ENCODE data around the gene SETBP1.

The SETBP1 gene

GRCh38 chr18:44651478-44651877, 29.2 kb upstream of the SETBP1 start:
- no peaks in the 10 kb centered on the region for H3K9me3 ChIP-seq (ENCODE audit: low read depth, low read length)

GRCh38 chr18:44651918-44652572, 28.6 kb upstream of the SETBP1 start:
- TF ChIP-seq FOXP2 (optimal IDR thresholded peaks at IDR 0.05; ENCODE audit: control extremely low read depth, extremely low read length, insufficient read depth) (no peak), EZH2 (IDR thresholded peaks at IDR 0.05) (no peak), POLR2AphosphoS5 (IDR thresholded peaks at IDR 0.05; ENCODE audit: borderline replicate concordance, low read depth, low read length) (no peak)
- H3K4me3 ChIP-seq = no peak overlapping the region
- no peak for DNase-seq (ENCODE audit: low read depth, low spot score)
- no peak overlapping the region for H3K27ac ChIP-seq
- H3K9ac ChIP-seq (ENCODE audit: insufficient read length) = no peak overlapping the region
- no peaks in the 10 kb centered on the region for H3K36me3 ChIP-seq (ENCODE audit: insufficient read depth, low read length)
- no peaks in the 10 kb centered on the region for H3K9me3 ChIP-seq (ENCODE audit: low read depth, low read length)

More at GRCh38 chr18:44651478-44651877, 29.2 kb upstream of the SETBP1 start:
- Histone ChIP-seq H3K9ac (ENCODE audit: insufficient read length) (no peak overlapping the region), H3K4me3 (no peak overlapping the region), H3K36me3 (ENCODE audit: insufficient read depth, low read length) (no peaks in the 10 kb centered on the region), H3K27ac (no peak overlapping the region)
- DNase-seq (ENCODE audit: low read depth, low spot score) = no peak
- TF ChIP-seq POLR2AphosphoS5 (IDR thresholded peaks at IDR 0.05; ENCODE audit: borderline replicate concordance, low read depth, low read length) (no peak), EZH2 (IDR thresholded peaks at IDR 0.05) (no peak), FOXP2 (optimal IDR thresholded peaks at IDR 0.05; ENCODE audit: control extremely low read depth, extremely low read length, insufficient read depth) (no peak)

DNA sequence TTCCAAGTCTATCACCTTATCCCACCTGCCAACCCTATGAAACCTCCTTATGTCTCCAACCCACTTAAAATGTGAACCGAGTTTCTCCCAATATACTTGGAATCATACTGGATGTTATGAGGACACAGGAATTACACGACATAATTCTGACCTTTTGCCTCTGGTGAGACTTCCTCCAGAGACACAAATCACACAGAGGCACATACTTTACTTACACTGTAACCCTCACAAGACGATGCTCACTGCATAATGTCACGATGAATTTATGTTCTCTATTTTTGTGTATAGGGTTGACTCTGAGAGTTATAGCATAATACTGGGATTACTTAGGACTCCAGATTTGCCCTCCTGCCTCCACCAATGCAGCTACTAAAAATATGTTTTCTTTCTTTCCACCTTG, 28.0 kb upstream of the SETBP1 start:
- H3K9me3 ChIP-seq (ENCODE audit: low read depth, low read length) = no peaks in the 10 kb centered on the region

DNA sequence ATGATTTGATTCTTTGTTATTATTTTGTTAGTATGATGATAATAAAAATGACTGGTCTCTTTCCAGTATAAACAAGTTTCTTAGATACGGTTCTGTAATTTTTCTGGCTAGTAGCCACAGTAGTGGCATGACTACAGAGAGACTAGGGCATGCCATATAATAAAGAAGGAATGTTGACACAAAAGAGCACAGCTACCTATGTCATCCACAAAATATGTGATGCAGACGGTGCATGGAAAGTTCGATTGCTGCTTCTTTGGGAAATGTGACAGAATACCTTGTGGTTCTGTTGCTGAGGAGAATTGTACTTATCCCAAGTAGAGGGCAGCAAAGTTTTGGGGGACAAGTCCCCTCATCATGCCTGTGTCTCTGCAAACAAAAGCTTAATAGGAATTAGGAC, 26.1 kb upstream of the SETBP1 start:
- H3K27ac ChIP-seq = no peak overlapping the region
- no peak for DNase-seq (ENCODE audit: low read depth, low spot score)
- no peak overlapping the region for H3K9ac ChIP-seq (ENCODE audit: insufficient read length)

More for the DNA sequence above, 28.0 kb upstream of the SETBP1 start:
- no peak for TF ChIP-seq FOXP2 (optimal IDR thresholded peaks at IDR 0.05; ENCODE audit: control extremely low read depth, extremely low read length, insufficient read depth)
- no peak for TF ChIP-seq EZH2 (IDR thresholded peaks at IDR 0.05)
- TF ChIP-seq POLR2AphosphoS5 (IDR thresholded peaks at IDR 0.05; ENCODE audit: borderline replicate concordance, low read depth, low read length) = no peak
- Histone ChIP-seq H3K36me3 (ENCODE audit: insufficient read depth, low read length) (no peaks in the 10 kb centered on the region), H3K27ac (no peak overlapping the region), H3K4me3 (no peak overlapping the region), H3K9ac (ENCODE audit: insufficient read length) (no peak overlapping the region)
- no peak for DNase-seq (ENCODE audit: low read depth, low spot score)

DNA sequence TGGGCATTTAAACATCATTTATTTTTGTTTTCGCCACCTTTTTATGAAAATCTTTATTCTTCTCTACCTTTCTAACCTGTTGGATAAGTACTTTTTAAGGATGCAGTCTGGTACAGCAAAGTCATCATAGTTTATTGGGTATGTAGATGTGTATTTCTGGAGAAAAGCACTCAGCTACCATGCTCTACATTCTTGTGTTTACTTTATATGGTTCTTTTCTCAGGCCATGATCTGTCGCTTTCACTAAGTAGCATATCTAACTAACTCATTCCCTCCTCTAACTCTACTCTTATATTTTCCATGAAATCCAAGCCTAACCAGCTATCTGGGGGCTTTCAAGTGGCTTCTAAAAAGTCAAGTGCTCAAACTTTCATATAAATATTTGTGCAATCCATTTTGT, 25.3 kb upstream of the SETBP1 start:
- no peak overlapping the region for H3K4me3 ChIP-seq
- H3K36me3 ChIP-seq (ENCODE audit: insufficient read depth, low read length) = no peaks in the 10 kb centered on the region
- no peak for TF ChIP-seq FOXP2 (optimal IDR thresholded peaks at IDR 0.05; ENCODE audit: control extremely low read depth, extremely low read length, insufficient read depth)
- no peak for TF ChIP-seq EZH2 (IDR thresholded peaks at IDR 0.05)
- TF ChIP-seq POLR2AphosphoS5 (IDR thresholded peaks at IDR 0.05; ENCODE audit: borderline replicate concordance, low read depth, low read length) = no peak
- no peak for DNase-seq (ENCODE audit: low read depth, low spot score)
- no peak overlapping the region for H3K9ac ChIP-seq (ENCODE audit: insufficient read length)
- H3K27ac ChIP-seq = no peak overlapping the region
- no peaks in the 10 kb centered on the region for H3K9me3 ChIP-seq (ENCODE audit: low read depth, low read length)

More for the DNA sequence above, 26.1 kb upstream of the SETBP1 start:
- no peak overlapping the region for H3K4me3 ChIP-seq
- H3K36me3 ChIP-seq (ENCODE audit: insufficient read depth, low read length) = no peaks in the 10 kb centered on the region
- TF ChIP-seq POLR2AphosphoS5 (IDR thresholded peaks at IDR 0.05; ENCODE audit: borderline replicate concordance, low read depth, low read length) (no peak), EZH2 (IDR thresholded peaks at IDR 0.05) (no peak), FOXP2 (optimal IDR thresholded peaks at IDR 0.05; ENCODE audit: control extremely low read depth, extremely low read length, insufficient read depth) (no peak)
- H3K9me3 ChIP-seq (ENCODE audit: low read depth, low read length) = no peaks in the 10 kb centered on the region

DNA sequence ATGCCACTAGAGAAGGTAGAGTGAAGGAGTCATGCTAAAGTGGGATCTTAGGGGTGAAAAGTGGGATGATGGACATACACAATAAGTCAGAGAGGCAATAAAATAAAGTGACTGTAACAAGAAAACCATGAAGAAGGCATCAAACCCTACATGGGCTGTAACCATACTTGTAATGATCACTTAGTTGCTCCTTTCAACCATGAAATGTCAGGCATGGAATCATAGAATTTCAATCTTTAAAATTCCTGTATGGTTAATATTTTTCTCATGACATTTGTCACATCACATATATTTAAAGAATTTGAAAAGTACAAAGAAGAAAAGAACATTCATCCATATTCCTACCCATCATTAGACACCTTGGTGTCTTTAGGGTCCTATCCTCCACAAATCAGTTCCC, 20.9 kb upstream of the SETBP1 start:
- no peaks in the 10 kb centered on the region for H3K9me3 ChIP-seq (ENCODE audit: low read depth, low read length)
- no peak overlapping the region for H3K4me3 ChIP-seq
- TF ChIP-seq EZH2 (IDR thresholded peaks at IDR 0.05) (no peak), POLR2AphosphoS5 (IDR thresholded peaks at IDR 0.05; ENCODE audit: borderline replicate concordance, low read depth, low read length) (no peak), FOXP2 (optimal IDR thresholded peaks at IDR 0.05; ENCODE audit: control extremely low read depth, extremely low read length, insufficient read depth) (no peak)
- H3K27ac ChIP-seq = no peak overlapping the region
- no peaks in the 10 kb centered on the region for H3K36me3 ChIP-seq (ENCODE audit: insufficient read depth, low read length)
- DNase-seq (ENCODE audit: low read depth, low spot score) = no peak
- no peak overlapping the region for H3K9ac ChIP-seq (ENCODE audit: insufficient read length)

DNA sequence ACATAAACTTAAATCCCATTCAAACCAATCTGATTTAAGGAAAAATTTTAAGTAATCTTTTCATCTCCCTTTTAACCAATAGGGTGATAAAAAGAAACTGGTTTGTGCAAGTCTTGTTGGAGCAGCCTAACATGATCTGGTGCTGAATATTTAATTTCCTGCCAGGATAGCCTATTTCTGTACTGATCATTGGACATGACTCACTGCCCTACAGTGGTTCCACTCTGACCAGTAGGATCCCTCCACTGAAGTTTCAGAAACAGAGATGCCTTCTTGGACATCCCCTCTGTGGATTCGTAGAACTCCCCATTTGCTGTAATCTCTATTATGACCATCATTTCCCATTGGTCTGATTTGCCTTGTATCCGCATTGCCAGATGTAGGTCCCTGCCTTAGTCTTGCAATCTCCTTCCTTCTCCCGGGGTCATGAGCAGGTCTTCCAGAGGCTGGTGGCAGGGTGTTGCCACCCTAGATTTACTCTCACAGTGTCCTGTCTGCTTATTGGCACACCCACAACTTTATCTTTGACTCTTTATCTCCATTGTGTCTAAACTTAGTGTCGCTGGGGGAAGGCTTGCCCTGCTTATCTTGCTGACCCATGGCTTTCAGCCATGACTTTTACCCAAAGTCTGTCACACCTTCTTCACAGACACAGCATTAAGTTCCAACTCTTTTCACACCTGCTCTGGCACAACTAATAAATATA, 12.3 kb upstream of the SETBP1 start:
- TF ChIP-seq FOXP2 (optimal IDR thresholded peaks at IDR 0.05; ENCODE audit: control extremely low read depth, extremely low read length, insufficient read depth) (no peak), EZH2 (IDR thresholded peaks at IDR 0.05) (no peak), POLR2AphosphoS5 (IDR thresholded peaks at IDR 0.05; ENCODE audit: borderline replicate concordance, low read depth, low read length) (no peak)
- Histone ChIP-seq H3K9me3 (ENCODE audit: low read depth, low read length) (no peaks in the 10 kb centered on the region), H3K4me3 (no peak overlapping the region), H3K27ac (no peak overlapping the region), H3K36me3 (ENCODE audit: insufficient read depth, low read length) (no peaks in the 10 kb centered on the region), H3K9ac (ENCODE audit: insufficient read length) (no peak overlapping the region)
- no peak for DNase-seq (ENCODE audit: low read depth, low spot score)

DNA sequence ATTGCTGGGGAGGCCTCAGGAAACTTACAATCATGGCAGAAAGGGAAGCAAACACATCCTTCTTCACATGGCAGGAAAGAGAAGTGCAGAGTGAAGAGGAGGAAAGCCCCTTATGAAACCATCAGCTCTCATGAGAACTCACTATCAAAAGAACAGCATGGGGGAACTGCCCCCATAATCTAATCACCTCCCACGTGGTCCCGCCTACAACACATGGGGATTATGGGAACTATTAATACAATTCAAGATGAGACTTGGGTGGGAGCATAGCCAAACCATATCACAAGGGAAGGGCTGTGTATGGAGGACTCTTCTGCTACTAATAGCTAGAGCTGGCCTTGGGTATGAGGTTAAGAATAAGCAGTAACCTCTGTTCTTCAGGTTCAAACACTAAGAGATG, 8.8 kb upstream of the SETBP1 start:
- TF ChIP-seq EZH2 (IDR thresholded peaks at IDR 0.05) (no peak), FOXP2 (optimal IDR thresholded peaks at IDR 0.05; ENCODE audit: control extremely low read depth, extremely low read length, insufficient read depth) (no peak), POLR2AphosphoS5 (IDR thresholded peaks at IDR 0.05; ENCODE audit: borderline replicate concordance, low read depth, low read length) (no peak)
- Histone ChIP-seq H3K4me3 (no peak overlapping the region), H3K9me3 (ENCODE audit: low read depth, low read length) (no peaks in the 10 kb centered on the region), H3K9ac (ENCODE audit: insufficient read length) (no peak overlapping the region), H3K27ac (no peak overlapping the region), H3K36me3 (ENCODE audit: insufficient read depth, low read length) (no peaks in the 10 kb centered on the region)
- DNase-seq (ENCODE audit: low read depth, low spot score) = no peak

Measured in SK-N-MC (cell line).